NB4 (cell line): ENCODE data around the gene AFF3.

Source experiments
- CTCF ChIP-seq: IDR thresholded peaks from one replicate; pipeline ENCODE4 v1.5.1; 2012; ENCODE audit warnings: low read depth, low read length
- MAX ChIP-seq: IDR thresholded peaks from 2 replicates; pipeline ENCODE4 v1.6.1; 2011; ENCODE audit warnings: low read depth, low read length
- POLR2A ChIP-seq: IDR thresholded peaks from 2 replicates; pipeline ENCODE4 v1.6.1; 2011; ENCODE audit warnings: mild to moderate bottlenecking; ENCODE audit not compliant: insufficient read length; ENCODE audit errors: extremely low read depth

- no peak for TF ChIP-seq CTCF
- TF ChIP-seq MAX = no peak
- TF ChIP-seq POLR2A = no peak
Observed at GRCh38 chr2:99608861-99609260, 533.5 kb downstream of the AFF3 start.
